ENCODE measurements around the gene TXNDC2.

The TXNDC2 gene

GRCh38 chr18:9933865-9934264 lies 48.1 kb downstream of the TXNDC2 start:
- no peak for DNase-seq (ENCODE audit: low spot score)

GRCh38 chr18:9934274-9934673 lies 48.5 kb downstream of the TXNDC2 start:
- DNase-seq (ENCODE audit: low spot score) = no peak
